OCI-LY7 (cell line): ENCODE measurements around the gene KIF19. TPM values are rescaled to one million over a fixed set of nuclear protein-coding genes. Genes with fewer than 3 reads are reported as not detected.

Experiments
- BruUV-seq: library from RNA; stranded (reverse); fragments of 400-500 nt; replicated peaks from 2 replicates; lab custom pipeline; 2021; lab: Mats Ljungman, UMichigan
- CTCF ChIA-PET: fragments of 300-600 bp; sonication (Branson Sonifier 250); formaldehyde crosslinking; loops from one replicate; lab custom pipeline; 2022; ENCODE audit warnings: antibody characterized with exemption; ENCODE audit not compliant: unreplicated experiment; lab: Charles Lee
- POLR2A ChIA-PET: fragments of 300-600 bp; sonication (Branson Sonifier 250); formaldehyde crosslinking; loops from one replicate; lab custom pipeline; 2022; ENCODE audit warnings: antibody characterized with exemption; lab: Charles Lee
- DNase-seq: peaks from one replicate; pipeline ENCODE4 v3.0.0-alpha.2; 2015; ENCODE audit warnings: low spot score
- H2AFZ ChIP-seq: fragments of 200-600 bp; sonication (generic), shearing (Covaris generic); 2 replicates; pipeline ENCODE4 v1.6.1; 2014; ENCODE audit warnings: mild to moderate bottlenecking, antibody characterized with exemption, low read length, moderate library complexity
- H3K27ac ChIP-seq: fragments of 200-600 bp; sonication (generic); 2 replicates; pipeline ENCODE4 v1.5.1; 2014; ENCODE audit warnings: mixed run types, low read depth, mild to moderate bottlenecking, moderate library complexity, low read length, inconsistent platforms; ENCODE audit not compliant: poor library complexity, severe bottlenecking
- H3K36me3 ChIP-seq: fragments of 200-600 bp; sonication (generic); 2 replicates; pipeline ENCODE4 v1.6.1; 2014; ENCODE audit warnings: mild to moderate bottlenecking, antibody characterized with exemption, low read length, moderate library complexity, mixed read lengths; ENCODE audit not compliant: insufficient read depth
- H3K4me1 ChIP-seq: fragments of 200-600 bp; sonication (generic); 2 replicates; pipeline ENCODE4 v1.5.1; 2014; ENCODE audit warnings: mild to moderate bottlenecking, low read length; ENCODE audit not compliant: insufficient read depth, poor library complexity, severe bottlenecking
- H3K4me2 ChIP-seq: fragments of 200-600 bp; sonication (generic); 2 replicates; pipeline ENCODE4 v1.6.1; 2014; ENCODE audit warnings: mild to moderate bottlenecking, low read length
- H3K4me3 ChIP-seq: fragments of 200-600 bp; sonication (generic); 2 replicates; pipeline ENCODE4 v1.5.1; 2014; ENCODE audit warnings: mild to moderate bottlenecking, low read depth, low read length; ENCODE audit not compliant: poor library complexity, severe bottlenecking
- H3K79me2 ChIP-seq: fragments of 200-600 bp; sonication (generic); 2 replicates; pipeline ENCODE4 v1.6.1; 2016; ENCODE audit warnings: low read depth, mild to moderate bottlenecking, low read length, moderate library complexity, mixed read lengths; ENCODE audit not compliant: insufficient read depth
- H3K9me2 ChIP-seq: fragments of 200-600 bp; sonication (generic); 2 replicates; pipeline ENCODE4 v1.6.1; 2016; ENCODE audit warnings: mild to moderate bottlenecking, low read length, mixed read lengths; ENCODE audit not compliant: insufficient read depth
- H3K9me3 ChIP-seq: fragments of 200-600 bp; sonication (generic); 2 replicates; pipeline ENCODE4 v1.6.1; 2014; ENCODE audit warnings: mild to moderate bottlenecking, mixed run types, low read length, mixed read lengths
- H4K20me1 ChIP-seq: fragments of 200-600 bp; sonication (generic); 2 replicates; pipeline ENCODE4 v1.6.1; 2014; ENCODE audit warnings: mild to moderate bottlenecking, antibody characterized with exemption, low read length, moderate library complexity, mixed read lengths; ENCODE audit not compliant: insufficient read depth
- CTCF ChIP-seq: fragments of 200-600 bp; sonication (generic); conservative IDR thresholded peaks from 2 replicates; pipeline ENCODE4 v1.5.1; 2014; ENCODE audit warnings: mild to moderate bottlenecking, antibody characterized with exemption, low read length, moderate library complexity, mixed read lengths
- EZH2phosphoT487 ChIP-seq: fragments of 200-600 bp; sonication (generic); IDR thresholded peaks from 2 replicates; pipeline ENCODE4 v1.6.1; 2018; ENCODE audit warnings: low read depth, borderline replicate concordance, mild to moderate bottlenecking, mixed run types, antibody characterized with exemption, low read length, moderate library complexity, mixed read lengths
- intact Hi-C: fragments of 100-400 bp; cut with micrococcal nuclease; formaldehyde crosslinking; loops from one replicate; pipeline ENCODE4 v1.10.0; 2022; ENCODE audit not compliant: unreplicated experiment
- total RNA-seq, 2 experiments: library from RNA; depleted of rRNA in 1 of 2; stranded (reverse); fragments of >200 nt in 1 of 2; shearing (Covaris generic) in 1 of 2; gene quantifications; 2 replicates each; pipeline ENCODE4 v1.2.3, GENCODE V29; 2014 to 2022

KIF19 gene
- total RNA-seq, 2 experiments from 2014 or later = not detected

- peaks cover 6% of the 10 kb centered on the region for H3K4me1 ChIP-seq
- H3K4me3 ChIP-seq = no peak overlapping the region
- no peaks in the 10 kb centered on the region for H4K20me1 ChIP-seq
- H2AFZ ChIP-seq = no peak overlapping the region
- ChIA-PET CTCF (interaction anchor here (1.5 to 1.6 kb wide), 2 partner anchors 9 to 87 kb away, joined by 4 read pairs; no protein-coding TSS in a partner anchor), POLR2A (interaction anchor here (0.9 to 1.5 kb wide), 3 partner anchors 9 to 162 kb away, joined by 4 to 5 read pairs (median 5); no protein-coding TSS in a partner anchor)
- intact Hi-C loops = no loop called here
- BruUV-seq = no TSS peak
- H3K36me3 ChIP-seq = no peaks in the 10 kb centered on the region
- H3K4me2 ChIP-seq = no peak overlapping the region
- no peak overlapping the region for H3K27ac ChIP-seq
- TF ChIP-seq EZH2phosphoT487 = no peak
- TF ChIP-seq CTCF = no peak
- DNase-seq = no peak
- no peaks in the 10 kb centered on the region for H3K9me3 ChIP-seq
- no peaks in the 10 kb centered on the region for H3K9me2 ChIP-seq
- no peaks in the 10 kb centered on the region for H3K79me2 ChIP-seq
These were observed 43.9 kb downstream of the KIF19 start for GRCh38 chr17:74369665-74370490.

- no peaks in the 10 kb centered on the region for H3K79me2 ChIP-seq
These were observed 45.7 kb downstream of the KIF19 start for GRCh38 chr17:74371653-74372147.

More at GRCh38 chr17:74371653-74372147, 45.7 kb downstream of the KIF19 start:
- no TSS peak for BruUV-seq
- H4K20me1 ChIP-seq = no peaks in the 10 kb centered on the region
- H2AFZ ChIP-seq = no peak overlapping the region
- TF ChIP-seq CTCF (no peak), EZH2phosphoT487 (no peak)
- H3K27ac ChIP-seq = no peak overlapping the region
- peaks cover 6% of the 10 kb centered on the region for H3K4me1 ChIP-seq
- H3K36me3 ChIP-seq = no peaks in the 10 kb centered on the region
- H3K4me3 ChIP-seq = no peak overlapping the region
- CTCF ChIA-PET = no interaction called here
- DNase-seq = no peak
- H3K4me2 ChIP-seq = no peak overlapping the region
- intact Hi-C loops = no loop called here
- H3K9me3 ChIP-seq = no peaks in the 10 kb centered on the region
- H3K9me2 ChIP-seq = no peaks in the 10 kb centered on the region
- POLR2A ChIA-PET = interaction anchor here (1.3 kb wide), 1 partner anchor 7 kb away, joined by 4 read pairs; no protein-coding TSS in a partner anchor
